HG03064 (cell line): Measurements from ENCODE around the gene RPN2.

Source experiments
- ATAC-seq: cut with Tn5 transposase; IDR thresholded peaks from one replicate; pipeline ENCODE4 v1.9.1; 2021; ENCODE audit warnings: low read depth; ENCODE audit not compliant: unreplicated experiment

The RPN2 gene

GRCh38 chr20:37288091-37288490, 109.0 kb downstream of the RPN2 start:
- ATAC-seq: no peak

- ATAC-seq: no peak
Observed at GRCh38 chr20:37290158-37290810, 111.2 kb downstream of the RPN2 start.
